G401.6 (cell line): ENCODE results near the gene TRNP1.
A peak's percentile ranks its signal among the peaks of the same experiment; 100 is the strongest.
"Not testable (repeated sequence)": the region's sequence is repeated elsewhere in the genome, so short reads cannot be mapped to it uniquely, and the experiment has no call there.

Experiments
- FAIRE-seq: peaks from 2 replicates; lab custom pipeline; 2012; peaks lifted over from hg19 to GRCh38; lab: Jason Lieb, UNC

TRNP1 gene, protein sequence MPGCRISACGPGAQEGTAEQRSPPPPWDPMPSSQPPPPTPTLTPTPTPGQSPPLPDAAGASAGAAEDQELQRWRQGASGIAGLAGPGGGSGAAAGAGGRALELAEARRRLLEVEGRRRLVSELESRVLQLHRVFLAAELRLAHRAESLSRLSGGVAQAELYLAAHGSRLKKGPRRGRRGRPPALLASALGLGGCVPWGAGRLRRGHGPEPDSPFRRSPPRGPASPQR

DNA sequence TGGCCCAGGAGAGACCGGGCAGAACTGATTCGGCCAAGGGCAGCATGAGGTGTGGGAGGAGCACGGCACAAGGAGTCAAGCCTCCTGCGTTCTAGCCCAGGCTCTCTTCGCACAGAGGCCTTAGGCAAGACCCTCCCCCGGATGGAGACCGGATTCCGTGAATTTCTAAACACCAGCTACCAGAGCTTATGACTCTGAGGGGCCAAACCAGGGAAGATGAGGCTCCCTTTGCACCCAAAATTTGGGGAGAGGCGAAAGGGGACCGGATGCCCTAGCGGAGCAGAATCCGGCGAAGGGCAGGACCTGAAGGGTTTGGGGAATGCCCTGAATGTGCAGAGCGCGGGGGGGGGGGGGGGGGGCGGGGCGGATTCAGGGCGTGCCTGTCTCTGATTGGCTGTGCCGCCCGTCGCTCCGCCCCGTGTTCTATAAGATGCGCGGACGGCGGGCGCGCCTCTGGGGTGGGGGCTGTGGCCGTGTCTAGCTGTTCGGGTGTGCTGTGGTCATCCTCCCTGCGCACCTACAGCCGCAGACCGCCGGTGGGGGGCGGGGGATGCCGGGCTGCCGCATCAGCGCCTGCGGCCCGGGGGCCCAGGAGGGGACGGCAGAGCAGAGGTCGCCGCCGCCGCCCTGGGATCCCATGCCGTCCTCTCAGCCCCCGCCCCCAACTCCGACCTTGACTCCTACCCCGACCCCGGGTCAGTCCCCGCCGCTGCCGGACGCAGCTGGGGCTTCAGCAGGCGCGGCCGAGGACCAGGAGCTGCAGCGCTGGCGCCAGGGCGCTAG lies at the start of gene TRNP1:
TSS of gene TRNP1 (plus strand) at position 456 of the 783 bp plus-strand sequence. CDS start at position 551, 95 bp downstream.
- no peak for FAIRE-seq

DNA sequence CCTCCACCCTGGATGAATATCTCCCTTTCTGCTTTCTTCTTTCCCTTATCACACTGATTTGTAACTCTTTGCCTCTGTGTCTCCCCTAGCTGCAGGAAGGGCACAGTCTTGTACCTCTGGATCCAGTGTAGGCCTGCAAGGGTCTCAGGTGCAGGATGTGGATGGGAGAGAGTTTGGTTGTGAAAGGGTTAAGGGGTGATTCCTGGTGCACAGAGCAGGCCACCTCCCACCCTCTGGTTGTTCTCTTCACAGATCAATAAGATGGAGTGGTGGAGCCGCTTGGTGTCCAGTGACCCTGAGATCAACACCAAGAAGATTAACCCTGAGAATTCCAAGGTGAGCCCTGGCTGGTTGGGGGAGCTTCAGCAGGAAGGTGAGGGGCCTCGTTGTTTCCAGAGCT lies 48.4 kb upstream of the TRNP1 start:
- FAIRE-seq = no peak

DNA sequence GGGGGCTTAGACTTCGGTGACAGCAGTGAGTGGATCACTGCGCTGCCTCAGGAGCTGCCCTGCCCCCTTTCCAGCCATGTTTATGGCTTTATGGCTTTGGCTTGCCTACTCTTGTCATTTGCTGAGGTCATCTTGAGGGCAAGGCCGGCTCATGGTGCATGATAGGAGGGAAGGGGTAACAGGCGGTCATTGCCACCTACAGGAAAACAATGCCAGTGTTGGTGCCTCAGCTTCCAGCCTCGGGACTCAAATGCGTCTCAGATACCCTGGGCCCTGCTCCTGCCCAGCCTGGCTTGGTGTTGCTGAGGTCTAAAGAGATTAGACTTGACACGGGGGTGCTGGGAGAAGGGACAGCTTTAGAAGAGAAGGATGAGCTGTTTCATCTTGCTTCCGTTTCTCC lies 47.8 kb upstream of the TRNP1 start:
- no peak for FAIRE-seq

DNA sequence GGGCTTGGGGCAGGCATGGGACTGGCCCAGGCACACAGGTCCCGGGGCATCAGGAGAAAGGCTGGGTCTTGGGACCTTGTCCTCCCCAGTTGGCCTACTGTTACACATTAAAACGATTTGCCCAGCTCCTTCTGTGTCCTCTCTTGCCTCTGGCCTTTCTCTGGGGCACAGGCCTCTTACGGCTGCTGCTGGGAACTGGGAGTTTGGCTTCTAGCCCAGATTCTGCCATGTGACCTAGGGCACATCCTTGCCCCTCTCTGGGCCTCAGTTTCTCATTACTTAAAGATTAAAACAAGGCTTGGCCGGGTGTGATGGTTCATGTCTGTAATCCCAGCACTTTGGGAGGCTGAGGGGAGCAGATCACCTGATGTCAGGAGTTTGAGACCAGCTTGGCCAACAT lies 47.2 kb upstream of the TRNP1 start:
- FAIRE-seq = no peak

DNA sequence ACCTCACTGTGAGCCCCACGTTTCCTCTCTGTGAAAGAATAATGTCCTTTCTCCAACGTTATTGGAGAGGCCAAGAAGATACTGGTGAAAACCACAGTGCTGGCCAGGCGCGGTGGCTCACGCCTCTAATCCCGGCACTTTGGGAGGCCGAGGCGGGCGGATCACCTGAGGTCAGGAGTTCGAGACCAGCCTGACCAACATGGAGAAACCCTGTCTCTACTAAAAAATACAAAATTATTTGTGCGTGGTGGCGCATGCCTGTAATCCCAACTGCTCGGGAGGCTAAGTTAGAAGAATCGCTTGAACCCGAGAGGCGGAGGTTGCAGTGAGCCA lies 44.8 kb upstream of the TRNP1 start:
- FAIRE-seq = not testable (repeated sequence)

DNA sequence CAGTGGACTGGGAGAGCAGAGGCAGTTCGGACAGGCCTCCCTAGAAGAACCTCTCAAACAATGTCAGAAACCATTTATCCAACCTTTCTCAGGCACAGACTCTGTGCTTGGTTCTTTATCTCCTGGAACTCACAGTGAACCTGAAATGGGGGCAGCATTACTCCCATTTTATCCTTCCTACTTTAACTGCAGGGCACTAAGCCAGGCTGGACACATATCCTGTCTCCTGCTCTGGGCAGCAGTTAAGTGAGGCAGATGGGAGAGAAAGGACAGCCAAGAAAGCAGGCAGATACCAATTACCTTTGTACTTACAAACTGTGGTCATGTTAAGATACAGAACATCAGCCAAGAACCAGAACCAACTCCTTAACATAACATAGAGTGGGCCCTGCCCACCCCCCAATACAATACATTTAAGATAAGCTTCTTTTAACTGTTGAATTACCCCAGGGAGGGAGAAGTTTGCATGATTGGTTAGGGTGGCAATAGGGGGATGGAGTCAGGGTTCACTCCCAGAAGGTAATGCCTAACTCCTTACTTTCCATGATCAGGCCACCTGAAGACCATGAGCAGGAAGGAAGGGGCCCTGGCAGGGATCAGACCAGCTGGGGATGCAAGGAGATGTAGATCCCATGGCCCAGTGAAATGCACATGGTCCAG lies 44.1 kb upstream of the TRNP1 start:
- FAIRE-seq = no peak

DNA sequence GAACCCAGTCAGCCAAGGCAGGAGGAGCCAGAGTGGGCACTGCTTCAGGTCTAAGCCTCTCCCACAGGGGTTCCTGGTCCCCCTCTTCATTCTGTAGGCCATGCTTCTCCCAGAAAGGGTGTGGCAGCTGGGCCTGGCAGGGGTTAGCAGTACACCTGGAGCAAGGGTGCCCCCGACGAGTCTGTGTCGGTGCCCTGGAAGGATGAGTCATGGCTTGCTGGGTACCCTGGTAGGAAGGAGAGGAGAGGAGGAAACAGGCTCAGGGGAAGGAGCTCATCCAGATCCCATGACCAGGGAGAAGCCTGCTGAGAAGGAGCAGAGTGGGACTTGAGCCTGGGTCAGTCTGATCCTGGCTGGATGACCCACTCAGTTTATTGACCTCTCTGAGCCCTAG lies 43.6 kb upstream of the TRNP1 start:
- no peak for FAIRE-seq

DNA sequence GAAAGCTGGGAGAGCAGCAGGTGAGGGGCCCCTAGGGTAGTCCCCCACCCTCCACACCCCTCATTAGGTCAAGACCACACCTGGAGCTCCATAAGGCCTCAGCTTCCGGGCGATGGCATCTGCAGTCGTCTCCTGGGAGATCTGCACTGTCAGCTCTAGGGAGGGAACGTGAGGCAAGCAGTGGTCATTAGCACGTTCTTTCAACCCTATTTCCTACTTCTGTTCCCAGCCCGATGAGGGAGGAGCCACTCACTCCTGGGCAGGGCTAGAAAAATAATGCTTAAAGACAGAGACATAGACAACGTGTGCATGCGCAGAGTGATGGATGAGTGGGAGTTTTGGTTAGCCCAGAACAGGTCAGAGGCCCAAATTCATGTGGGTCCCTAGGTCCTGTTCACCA lies 42.9 kb upstream of the TRNP1 start:
- no peak for FAIRE-seq

DNA sequence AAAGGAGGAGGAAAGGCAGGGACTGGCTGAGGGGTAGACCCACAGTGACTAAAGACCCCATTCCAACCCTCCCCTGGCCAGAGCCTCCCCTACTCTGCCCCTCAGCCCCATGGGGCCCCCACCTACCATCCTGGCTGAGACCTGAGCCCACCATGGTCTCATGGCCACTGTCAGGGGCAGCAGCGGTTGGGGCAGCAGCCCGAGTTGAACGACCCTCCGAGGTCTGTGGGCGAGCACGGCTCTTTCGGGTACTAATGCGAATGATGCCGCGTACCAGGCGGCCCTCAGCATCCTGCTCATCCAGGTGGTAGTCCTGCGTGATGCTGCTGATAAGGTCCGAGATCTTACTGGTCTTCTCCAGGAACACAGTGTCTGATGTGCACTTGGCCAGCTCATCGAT lies 42.3 kb upstream of the TRNP1 start:
- FAIRE-seq = no peak

DNA sequence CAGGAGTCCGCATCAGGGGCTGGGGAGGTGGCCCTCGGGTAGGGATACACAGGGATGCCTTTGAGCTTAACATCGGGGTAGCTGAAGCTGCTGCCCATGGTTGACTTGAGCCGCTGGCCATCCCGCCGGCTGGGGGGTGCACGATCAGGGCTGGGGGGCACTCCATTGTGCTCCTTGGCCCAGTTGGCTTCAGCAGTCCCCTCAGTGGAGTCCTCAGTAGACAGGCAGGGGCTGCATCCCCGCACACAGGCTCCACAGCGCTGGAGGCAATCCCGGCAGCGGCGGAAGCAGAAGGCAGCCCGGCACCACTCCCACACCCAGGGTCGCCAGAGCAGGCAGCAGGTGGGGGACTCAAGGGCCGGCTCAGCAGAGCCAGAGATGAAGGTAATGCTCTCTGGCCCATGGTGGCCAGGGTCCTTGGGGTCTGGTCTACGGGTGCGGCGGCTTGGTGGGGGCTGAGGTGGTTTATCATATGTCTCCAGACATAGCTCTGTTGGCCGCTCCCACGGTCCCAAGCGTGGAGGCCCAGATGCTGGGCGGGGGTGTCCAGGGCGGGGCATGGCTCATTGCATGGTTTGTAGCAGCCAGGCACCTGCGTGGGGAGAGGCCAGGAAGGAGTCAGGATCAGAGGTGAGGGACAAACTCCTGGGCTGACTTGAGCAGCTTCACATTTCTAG lies 41.5 kb upstream of the TRNP1 start:
- no peak for FAIRE-seq

DNA sequence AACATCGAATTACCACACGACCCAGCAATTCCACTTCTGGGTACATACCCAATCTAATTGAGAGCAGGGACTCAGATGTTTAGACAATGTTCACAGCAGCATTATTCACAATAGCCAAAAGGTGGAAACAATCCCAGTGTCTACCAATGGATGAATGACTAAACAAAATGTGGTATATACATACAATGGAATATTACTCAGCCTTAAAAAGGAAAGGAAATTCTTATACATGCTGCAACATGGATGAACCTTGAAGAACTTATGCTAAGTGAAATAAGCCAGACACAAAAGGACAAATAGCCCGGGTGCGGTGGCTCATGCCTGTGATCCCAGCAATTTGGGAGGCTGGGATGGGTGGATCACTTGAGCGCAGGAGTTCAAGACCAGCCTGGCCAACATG lies 40.1 kb upstream of the TRNP1 start:
- FAIRE-seq = no peak

DNA sequence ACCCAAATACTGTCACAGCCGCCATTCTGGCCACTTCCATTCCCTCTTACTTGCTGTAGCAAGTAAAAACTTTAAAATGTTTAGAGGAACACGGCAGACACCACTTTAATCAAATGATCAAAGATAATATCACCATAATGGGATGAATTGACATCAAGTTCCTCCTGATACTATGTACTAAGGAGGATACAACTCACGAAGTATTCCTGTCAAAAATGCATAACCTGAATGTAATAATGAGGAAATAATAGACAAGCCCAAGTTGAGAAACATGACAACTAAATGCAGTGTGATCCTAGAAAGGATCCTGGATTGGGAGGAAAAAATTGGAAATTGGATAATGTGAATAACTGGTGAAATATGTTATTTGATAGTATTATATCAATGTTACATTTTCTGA lies 37.2 kb upstream of the TRNP1 start:
- no peak for FAIRE-seq

DNA sequence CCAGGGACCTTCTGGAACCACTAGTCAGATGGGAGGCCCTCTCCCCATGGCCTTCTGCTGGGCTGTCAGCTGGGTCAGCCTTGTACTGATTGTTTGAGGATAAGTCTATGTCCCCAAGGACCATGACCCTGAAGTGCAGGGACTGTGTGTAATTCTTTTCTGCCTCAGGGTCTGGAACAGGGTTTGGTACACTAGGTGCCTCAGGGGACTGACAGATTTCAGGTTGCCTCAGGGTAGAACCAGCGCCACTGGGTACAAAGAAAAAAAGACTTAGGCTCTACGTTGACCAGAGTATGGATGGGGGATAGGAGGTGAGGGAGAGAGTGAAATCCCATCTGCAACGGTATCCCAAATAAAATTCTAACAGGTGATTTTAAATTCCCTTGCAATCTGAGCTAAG lies 36.2 kb upstream of the TRNP1 start:
- no peak for FAIRE-seq

DNA sequence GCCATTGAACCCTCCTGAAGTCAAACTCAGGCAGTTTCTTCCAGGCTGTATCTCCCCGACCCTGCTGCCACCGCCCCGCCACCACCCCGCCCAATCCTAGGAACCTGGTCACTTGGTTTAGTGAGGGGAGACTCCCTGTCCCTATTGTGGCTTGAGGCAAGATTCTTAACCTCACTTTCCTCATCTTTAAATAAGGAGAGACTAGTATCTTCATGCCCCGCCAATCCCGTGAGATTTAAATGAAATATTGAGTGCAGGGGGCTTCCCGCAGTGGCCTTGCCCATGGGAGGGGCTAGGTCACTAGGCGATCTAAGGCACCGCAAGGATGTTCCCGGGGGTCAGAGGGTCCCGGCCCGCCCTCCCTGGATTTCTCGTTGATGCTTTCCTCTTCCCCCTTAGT lies 34.2 kb upstream of the TRNP1 start:
- no peak for FAIRE-seq

DNA sequence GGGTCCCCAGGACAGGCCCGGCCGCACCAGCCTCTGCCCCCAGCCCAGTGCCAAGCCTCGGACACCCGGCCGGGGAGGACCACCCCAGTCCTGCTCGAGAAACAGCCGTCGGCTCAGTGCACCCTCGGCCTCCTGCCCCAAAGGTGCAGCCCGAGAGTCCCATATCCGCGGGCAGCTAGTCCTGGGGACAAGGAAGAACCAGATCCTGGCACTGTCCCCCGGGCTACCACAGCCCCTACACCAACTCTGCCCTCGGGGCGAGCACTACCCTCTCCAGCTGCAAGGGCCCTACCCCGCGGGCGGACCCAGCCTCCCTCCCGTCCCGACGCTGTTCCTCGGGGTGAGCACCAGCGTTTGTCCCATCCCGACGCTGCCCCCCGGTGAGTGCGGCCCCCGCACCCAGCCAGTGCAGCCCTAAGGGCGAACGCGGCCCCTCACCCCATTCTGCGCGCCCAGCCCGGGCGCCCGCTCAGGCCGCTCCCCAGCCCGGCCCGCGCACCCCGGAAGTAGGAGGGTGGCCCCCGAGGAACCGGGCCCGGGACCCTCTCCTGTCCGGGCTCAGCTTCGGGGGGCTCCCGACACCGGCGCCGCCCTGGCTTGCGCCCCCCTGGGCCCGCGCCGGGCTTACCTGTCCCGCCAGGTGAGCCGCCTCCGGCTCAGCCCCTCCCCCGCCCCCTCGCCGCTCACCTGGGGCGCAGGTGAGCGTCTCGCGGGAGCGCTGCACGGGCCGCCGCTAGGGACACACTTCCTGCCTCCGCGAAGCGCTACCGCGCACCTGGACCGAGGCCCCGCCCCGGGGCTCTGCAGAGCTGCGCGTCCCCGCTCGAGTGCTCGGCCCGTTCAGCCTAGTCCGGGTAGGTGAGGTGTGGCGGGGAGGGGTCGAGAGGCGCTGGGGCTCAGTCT lies 33.5 kb upstream of the TRNP1 start, which contains the start of gene KDF1:
TSS of gene KDF1 (minus strand) at position 747 of the 903 bp plus-strand sequence. CDS start 8,088 bp downstream, outside the sequence.
- FAIRE-seq = no peak

DNA sequence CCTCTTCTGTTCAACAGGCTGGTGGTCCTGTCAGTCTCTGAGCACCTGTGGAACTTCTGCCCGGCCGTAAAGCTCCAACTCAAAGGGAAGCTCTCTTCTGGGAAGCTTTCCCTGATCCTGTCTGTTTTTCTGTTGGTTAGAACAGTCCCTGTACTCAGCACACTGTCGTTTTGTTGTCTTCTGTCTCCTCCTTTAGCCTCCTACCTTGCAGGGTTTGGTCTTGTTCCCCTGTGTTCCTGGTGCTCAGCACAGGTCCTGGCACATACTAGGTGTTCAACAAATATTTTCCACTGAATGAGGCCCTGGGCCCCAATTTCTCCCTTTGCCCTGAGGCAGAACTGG lies 32.9 kb upstream of the TRNP1 start:
- no peak for FAIRE-seq

DNA sequence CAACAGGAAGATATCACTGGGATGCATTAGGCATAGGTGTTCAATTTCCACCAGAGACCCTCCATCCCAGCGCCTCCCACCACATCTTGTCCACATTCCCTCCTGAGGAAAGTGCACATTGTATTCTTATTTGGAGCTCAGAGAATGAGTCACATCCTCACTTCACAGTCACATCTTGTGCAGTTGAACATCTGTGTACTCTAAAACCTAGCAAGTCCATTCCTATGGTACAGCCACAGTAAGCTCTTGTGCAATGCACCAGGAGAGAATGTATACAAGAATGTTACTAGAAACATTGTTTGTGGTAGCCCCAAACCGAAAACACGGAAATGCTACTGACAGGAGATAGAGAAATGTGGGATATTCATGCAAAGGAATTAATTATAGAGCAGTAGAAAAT lies 31.7 kb upstream of the TRNP1 start:
- FAIRE-seq = no peak

DNA sequence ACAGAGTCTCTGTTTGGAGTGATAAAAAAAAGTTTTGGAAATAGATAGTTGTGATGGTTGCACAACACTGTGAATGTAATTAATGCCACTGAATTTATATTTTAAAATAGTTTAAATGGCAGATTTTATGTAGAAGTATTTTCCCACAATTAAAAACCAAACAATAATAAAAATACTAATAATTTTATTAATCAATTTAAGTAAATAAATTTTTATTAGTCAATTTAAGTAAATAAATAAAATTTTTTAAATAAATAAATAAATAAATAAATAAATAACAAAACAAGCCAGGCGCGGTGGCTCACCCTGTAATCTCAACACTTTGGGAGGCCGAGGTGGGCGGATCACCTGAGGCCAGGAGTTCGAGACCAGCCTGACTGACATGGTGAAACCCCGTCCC lies 28.3 kb upstream of the TRNP1 start:
- peak; percentile 63 for FAIRE-seq

DNA sequence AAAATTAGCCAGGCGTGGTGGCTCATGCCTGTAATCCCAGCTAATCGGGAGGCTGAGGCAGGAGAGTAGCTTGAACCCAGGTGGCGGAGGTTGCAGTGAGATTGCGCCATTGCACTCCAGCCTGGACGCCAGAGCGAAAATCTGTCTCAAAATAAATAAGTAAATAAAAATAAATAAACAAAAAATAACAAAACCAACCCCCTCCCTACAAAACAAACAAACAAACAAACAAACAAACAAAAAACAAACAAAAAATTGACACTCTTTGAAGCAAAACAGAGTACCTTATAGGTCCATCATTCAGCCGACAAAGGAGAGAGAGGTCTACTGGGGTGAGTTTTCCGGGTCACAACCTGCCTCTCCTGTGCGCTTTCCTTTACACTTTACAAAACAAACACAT lies 27.9 kb upstream of the TRNP1 start:
- no peak for FAIRE-seq

DNA sequence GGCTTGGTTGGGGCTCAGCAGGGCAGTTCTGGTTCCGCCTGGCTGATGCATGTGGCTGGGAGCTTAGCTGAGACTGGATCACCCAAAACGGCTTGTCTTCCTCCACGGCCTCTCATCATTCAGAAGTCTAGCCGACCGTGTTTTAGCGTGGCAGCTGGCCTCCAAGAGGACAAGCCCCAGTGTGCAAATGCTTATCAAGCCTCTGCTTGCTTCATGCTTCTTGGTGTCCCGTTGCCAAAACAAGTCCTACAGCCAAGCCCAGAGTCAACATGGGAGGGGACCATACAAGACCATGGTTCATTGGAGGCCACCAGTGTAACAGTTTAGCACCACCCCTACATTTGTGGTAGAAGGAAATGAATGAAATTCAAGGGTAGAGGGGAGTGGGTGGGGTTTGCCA lies 22.7 kb upstream of the TRNP1 start:
- no peak for FAIRE-seq

DNA sequence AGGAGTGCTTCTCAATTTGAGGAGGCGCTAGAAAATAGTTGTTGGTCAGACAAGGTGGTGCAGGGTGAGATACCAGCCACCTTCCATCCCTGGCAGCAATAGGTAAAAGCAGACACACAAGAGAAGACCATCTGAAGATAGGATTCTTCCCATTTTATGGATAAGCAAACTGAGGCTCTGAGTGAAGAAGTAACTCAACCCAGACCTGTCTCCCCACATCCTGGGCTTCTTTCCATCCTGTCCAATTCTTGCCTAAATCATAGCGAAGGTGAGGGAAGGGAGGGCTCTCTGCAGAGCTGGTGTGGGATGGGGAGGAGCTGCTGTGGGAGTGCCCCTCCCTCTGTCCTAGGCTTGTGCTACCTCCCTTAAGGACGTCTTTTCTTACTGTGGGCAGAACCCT lies 21.9 kb upstream of the TRNP1 start:
- no peak for FAIRE-seq

DNA sequence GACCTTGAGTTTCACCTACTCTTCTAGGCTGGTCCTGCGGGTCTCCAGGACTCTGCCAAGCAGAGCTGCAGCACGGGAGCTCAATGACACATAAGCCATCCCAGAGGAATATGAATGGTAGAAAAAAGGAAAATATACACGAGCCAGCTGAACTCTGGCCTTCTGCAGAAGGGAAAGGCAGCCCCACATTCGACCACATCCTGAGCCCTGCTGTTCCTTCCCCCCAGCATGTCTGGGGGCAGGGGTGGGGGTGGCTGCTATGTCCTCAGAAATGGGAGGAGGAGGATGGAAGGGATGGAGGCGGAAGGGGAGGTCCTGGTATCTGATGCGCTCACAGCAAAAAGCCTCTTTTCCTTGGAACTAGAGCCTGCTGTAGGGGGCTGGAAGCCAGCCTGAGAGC lies 21.1 kb upstream of the TRNP1 start:
- no peak for FAIRE-seq
